GM10266 (cell line): ENCODE measurements around the gene SLC8A1.

Source experiments
- DNase-seq: peaks from one replicate; pipeline ENCODE4 v3.0.0; 2012; ENCODE audit errors: extremely low spot score
- TF ChIP-seq, protein P1 (sequence below): IDR thresholded peaks from 2 replicates; pipeline ENCODE4 v1.5.1; 2012; ENCODE audit warnings: mild to moderate bottlenecking, low read depth; ENCODE audit not compliant: control insufficient read depth, insufficient read depth; ENCODE audit errors: missing control alignments

SLC8A1 gene

GRCh38 chr2:40127146-40127545, 324.7 kb downstream of the SLC8A1 start:
- DNase-seq, result no peak
- TF ChIP-seq, protein P1, sequence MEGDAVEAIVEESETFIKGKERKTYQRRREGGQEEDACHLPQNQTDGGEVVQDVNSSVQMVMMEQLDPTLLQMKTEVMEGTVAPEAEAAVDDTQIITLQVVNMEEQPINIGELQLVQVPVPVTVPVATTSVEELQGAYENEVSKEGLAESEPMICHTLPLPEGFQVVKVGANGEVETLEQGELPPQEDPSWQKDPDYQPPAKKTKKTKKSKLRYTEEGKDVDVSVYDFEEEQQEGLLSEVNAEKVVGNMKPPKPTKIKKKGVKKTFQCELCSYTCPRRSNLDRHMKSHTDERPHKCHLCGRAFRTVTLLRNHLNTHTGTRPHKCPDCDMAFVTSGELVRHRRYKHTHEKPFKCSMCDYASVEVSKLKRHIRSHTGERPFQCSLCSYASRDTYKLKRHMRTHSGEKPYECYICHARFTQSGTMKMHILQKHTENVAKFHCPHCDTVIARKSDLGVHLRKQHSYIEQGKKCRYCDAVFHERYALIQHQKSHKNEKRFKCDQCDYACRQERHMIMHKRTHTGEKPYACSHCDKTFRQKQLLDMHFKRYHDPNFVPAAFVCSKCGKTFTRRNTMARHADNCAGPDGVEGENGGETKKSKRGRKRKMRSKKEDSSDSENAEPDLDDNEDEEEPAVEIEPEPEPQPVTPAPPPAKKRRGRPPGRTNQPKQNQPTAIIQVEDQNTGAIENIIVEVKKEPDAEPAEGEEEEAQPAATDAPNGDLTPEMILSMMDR, result no peak

DNA sequence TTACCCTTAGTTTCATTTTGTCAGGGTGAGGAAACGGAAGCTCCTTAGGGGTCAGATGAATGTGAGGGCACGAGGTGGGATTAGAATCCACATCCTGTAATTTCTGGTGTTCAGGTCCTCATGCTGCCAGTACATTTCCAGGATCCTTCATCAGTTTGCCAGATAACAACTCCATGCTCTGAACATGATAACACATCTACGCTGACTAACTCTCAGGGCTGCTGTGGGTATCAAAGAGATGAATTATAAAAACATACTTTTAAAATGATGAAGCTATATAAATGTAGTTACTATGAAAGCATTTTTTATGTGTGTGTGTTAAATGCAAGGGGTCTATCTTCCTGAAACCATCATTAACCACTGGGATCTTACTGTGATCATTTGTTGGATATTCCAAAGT, 325.9 kb downstream of the SLC8A1 start:
- TF ChIP-seq, protein P1, result no peak
- no peak for DNase-seq

DNA sequence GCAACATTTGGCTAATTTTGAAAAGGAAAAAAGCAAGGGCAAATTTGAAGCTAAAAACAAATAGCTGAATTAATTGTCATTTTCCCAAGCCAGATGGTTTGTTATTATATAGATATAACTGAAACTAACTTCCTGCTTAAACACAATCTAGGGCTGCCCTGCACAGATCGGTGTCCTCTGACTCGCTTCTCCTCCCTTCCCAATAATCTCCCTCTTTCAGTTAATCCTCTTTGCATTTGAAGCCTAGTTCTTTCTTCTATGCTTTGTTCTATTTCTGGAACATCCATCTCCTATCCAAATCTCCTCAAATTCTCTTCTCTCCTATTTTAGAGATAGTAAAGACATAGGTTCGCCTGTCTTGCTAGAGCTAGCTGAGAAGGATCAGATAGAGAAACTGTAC, 328.1 kb downstream of the SLC8A1 start:
- TF ChIP-seq, protein P1, result no peak
- no peak for DNase-seq

- TF ChIP-seq, protein P1, result no peak
- no peak for DNase-seq
These were observed 328.6 kb downstream of the SLC8A1 start for GRCh38 chr2:40123326-40123725.

- TF ChIP-seq, protein P1, result no peak
These were observed 330.9 kb downstream of the SLC8A1 start for GRCh38 chr2:40120957-40121356.

GRCh38 chr2:40120026-40120425, 331.9 kb downstream of the SLC8A1 start:
- TF ChIP-seq, protein P1, result no peak

More at GRCh38 chr2:40120957-40121356, 330.9 kb downstream of the SLC8A1 start:
- DNase-seq, result no peak

GRCh38 chr2:40118622-40119021, 333.3 kb downstream of the SLC8A1 start:
- no peak for DNase-seq
- TF ChIP-seq, protein P1, result no peak

More at GRCh38 chr2:40120026-40120425, 331.9 kb downstream of the SLC8A1 start:
- DNase-seq, result no peak

DNA sequence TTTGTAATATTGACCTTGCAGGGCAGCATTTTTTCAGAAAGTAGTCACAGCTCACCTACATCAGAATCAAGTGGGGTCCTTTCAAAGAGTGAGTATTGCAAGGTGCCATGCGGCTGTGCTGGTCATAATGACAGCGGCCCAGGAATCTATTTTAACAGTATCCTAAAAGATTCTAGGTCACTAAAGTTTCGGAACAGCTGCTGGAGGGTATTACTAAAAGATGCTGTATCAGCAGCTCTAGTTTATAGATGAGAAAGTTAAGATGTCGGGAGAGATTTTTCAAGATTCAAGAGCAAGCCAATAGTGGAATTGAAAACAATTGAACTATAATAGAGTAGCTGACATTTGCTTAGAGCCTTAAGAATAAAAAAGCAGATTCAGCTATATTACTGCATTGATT, 336.0 kb downstream of the SLC8A1 start:
- TF ChIP-seq, protein P1, result no peak

More for the DNA sequence above, 336.0 kb downstream of the SLC8A1 start:
- no peak for DNase-seq
